ENCODE measurements around the gene TTC39B.

DNA sequence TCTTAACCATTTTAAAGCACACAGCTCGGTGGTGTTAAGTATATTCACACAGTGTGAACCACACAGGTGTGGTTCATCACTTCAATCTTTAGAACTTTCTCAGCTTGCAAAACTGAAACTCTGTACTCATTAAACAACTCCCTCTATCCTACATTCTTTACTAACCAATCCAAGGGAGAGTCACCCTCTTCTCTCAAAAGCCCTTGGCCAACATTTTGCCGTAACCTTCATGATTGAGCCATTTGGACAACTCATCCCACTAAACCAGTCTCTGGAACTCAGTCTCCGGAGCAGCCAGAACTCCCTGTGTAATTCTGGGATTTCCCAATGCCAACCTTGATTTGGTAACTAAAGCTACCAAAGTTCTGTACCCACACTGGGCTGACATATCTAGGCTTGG lies 84.7 kb downstream of the TTC39B start:
- TF ChIP-seq, protein P1, sequence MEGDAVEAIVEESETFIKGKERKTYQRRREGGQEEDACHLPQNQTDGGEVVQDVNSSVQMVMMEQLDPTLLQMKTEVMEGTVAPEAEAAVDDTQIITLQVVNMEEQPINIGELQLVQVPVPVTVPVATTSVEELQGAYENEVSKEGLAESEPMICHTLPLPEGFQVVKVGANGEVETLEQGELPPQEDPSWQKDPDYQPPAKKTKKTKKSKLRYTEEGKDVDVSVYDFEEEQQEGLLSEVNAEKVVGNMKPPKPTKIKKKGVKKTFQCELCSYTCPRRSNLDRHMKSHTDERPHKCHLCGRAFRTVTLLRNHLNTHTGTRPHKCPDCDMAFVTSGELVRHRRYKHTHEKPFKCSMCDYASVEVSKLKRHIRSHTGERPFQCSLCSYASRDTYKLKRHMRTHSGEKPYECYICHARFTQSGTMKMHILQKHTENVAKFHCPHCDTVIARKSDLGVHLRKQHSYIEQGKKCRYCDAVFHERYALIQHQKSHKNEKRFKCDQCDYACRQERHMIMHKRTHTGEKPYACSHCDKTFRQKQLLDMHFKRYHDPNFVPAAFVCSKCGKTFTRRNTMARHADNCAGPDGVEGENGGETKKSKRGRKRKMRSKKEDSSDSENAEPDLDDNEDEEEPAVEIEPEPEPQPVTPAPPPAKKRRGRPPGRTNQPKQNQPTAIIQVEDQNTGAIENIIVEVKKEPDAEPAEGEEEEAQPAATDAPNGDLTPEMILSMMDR (IDR thresholded peaks at IDR 0.05; ENCODE audit: insufficient read depth, low read depth, low read length) = no peak
- no peak for TF ChIP-seq EZH2 (IDR thresholded peaks at IDR 0.05; ENCODE audit: insufficient read depth, low read length)
